HG02610 (cell line): ENCODE data around the gene MS4A15.
A peak's percentile ranks its signal among the peaks of the same experiment; 100 is the strongest.
"Not testable (repeated sequence)": the region's sequence is repeated elsewhere in the genome, so short reads cannot be mapped to it uniquely, and the experiment has no call there.

Experiments
- ATAC-seq: cut with Tn5 transposase; IDR thresholded peaks from one replicate; pipeline ENCODE4 v1.9.1; 2021; ENCODE audit warnings: mild to moderate bottlenecking, moderate library complexity; ENCODE audit not compliant: unreplicated experiment

MS4A15 gene

DNA sequence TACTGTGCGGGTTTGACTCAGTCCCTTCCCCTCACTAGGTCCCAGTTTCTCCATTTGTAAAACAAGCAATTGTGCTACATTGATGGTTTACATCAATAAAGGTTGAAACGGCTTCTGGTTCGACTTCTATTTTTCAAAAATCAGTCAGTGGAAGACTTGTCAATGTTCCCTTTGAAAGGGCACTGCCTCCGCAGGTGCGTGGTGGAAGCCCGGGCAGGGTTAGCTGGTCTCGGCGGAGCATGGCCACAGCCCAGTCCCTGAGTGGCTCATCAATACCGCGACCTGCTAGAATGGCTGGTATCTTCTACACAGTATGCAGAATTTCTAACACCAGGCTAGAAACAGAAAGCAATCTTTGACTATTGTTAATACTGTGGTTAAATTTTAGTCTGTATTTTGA is 44.5 kb downstream of the MS4A15 start:
- ATAC-seq, result no peak

DNA sequence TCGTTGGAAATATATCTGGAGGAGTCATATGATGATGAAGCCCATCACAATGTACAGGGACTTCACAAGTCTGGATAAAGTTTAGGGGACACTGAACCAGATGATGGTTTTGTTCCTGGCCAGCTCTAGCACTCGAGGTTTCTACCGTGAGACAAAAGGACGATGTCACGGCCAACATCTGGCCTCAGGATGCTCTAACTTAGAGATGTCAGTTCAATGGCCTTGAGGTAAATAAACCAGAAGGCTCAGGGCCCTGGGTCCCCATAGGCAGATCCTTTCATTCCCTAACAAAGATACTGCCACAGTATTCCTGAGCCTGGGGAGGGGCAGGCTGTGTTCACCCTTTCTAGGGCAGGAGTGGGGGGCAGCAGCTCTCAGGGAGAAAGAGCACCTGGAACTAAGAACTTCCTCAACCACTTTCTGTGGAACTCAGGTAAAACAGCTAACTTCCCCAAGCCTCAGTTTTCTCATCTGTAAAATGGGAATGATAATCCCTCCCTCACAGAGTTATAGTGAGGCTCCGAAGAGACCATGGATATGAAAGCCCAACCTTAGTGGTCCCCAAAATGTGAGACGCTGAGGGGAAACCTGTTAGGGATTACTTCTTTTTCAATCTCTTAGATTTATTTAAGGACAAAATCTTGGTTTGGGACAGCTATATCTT is 46.7 kb downstream of the MS4A15 start:
- no peak for ATAC-seq

DNA sequence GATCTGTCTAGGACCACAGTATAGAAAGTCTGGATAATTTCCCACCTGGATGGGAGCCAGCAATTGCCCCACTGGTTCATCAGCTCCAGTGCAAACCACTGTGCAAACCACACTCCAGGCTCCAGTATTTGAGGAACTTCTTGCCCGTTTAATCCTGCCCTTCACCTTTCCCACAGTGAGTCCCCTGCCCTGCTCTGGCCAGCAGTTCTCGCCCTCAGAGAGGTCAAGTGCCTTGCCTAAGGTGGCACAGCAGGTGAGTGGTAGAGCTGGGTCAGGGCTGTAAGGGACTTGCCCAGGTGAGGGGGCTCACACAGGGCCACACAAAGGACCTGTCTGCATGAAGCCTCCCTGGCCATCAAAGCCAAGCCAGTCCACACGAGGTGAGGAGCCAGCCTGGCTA is 52.6 kb downstream of the MS4A15 start:
- ATAC-seq, result no peak

DNA sequence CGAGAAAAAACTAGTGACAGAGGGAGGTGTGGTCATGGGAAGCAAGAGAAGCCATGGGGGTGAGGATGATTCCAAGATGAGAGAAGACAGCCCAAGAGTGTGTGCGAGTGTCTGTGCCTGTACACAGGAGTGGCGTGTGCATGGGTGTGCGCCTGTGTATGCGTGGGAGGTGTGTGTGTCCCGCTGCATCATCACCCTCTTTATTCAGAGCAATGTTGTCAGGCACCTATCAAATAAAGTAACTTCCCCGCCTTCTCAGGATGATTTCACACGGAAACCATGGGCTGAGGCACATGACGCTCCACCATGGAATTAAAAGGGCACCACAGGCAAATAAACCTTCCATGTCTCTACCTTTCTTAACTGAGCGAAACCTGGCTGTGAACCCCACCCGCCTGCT is 53.0 kb downstream of the MS4A15 start:
- no peak for ATAC-seq

DNA sequence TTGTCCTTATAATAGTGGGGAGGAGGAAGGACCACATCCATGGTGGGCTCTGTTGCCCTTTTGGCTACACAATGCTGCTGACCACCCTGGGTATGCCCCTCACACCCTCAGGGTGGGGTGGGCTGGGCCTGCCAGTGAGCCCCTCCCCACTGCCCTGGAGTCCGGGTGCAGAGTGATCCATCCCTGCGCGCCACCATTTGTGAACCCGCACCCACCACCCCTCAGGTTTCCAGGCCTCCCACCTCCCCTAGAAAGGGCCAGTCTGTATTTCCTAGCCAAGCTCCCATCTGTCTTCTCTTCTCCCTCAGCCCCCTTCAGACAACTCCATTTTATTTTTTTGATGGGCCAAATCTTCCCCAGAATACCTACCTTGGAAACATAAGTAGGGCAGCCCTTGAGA is 53.5 kb downstream of the MS4A15 start:
- ATAC-seq, result no peak

DNA sequence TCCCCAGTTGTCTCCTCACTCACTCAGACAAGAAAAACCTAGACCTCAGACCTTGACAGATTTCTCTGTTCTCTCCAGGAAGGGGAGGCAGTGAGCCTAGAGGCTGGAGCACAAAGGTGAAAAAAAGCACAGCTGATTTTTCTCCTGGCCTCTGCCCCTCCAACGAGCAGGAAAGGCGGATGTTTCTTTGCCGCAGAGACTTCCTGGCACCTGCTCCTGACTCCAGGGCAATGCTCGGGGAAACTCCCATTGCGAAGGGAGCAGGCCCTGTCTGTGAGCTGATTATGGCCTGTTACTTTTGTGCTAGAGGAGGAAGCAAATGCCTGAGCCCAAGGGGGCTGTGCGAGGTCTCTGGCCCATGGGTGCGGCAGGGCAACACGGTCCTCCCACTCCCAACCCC is 53.9 kb downstream of the MS4A15 start:
- ATAC-seq, result no peak

DNA sequence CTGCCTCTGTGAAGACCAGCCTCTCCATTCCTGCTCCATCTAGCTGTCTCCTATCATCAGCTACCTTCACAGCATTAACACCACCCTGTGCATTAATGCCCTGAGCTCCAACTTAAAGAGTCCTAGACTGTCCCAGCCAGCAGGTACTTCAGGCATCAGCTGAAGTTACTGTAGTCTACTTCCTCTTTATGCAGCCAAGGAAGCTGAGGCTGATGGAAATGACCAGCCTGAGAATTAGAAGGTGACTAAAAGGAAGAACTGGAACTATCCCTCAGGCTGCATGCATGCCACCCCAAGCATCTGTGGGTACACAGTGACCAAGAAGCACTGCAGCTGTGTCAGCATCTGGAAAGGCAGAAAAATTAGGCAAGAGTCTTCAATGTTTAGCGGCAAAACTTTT is 56.7 kb downstream of the MS4A15 start:
- ATAC-seq, result no peak

DNA sequence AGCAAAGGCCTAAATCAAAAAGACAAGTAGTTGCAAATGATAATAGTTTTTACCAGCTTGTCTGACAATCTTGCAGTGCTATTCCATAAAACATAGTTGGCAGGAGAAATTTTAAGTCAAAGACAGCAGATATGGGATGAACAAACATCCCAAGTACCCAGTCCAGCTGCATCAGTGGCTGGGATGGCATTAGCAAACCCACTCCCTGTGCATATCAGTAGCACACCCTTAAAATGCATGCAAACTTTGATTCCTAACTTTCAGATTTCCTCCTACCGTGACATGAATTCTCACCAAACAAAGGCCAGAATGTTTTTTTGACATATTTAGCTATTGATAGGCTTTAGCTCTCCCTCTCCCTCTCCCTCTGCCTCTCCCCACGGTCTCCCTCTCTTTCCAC is 57.4 kb downstream of the MS4A15 start:
- ATAC-seq, result no peak

DNA sequence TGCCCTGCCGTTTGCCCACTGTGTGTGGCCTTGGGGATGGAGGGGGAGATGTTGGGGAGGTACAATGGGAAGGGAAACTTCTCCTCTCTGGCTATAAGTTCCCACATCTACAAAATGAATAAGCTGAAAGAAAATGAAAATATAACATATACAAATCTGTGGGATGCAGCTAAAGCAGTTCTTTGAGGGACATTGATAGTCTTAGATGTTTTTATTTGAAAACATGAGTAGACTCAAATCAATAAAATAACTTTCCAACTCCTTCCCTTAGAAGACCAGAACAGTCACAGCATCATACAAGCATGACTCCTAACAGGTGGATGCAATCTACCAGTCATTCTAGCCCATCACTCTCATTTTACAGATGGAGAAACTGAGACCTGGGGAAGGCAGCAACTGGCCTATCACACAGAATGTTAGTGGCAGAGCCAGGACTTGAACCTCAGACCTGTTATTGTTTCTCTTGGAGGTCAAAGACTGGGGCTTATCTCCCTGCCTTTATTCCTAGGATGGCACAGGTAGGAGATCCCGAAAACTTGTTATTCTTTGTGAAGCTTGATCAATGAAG is 60.0 kb downstream of the MS4A15 start:
- no peak for ATAC-seq

- no peak for ATAC-seq
Observed at GRCh38 chr11:60818057-60818456, 61.4 kb downstream of the MS4A15 start.

- peak; percentile 69 for ATAC-seq
Observed at GRCh38 chr11:60821827-60822599, 65.3 kb downstream of the MS4A15 start.

DNA sequence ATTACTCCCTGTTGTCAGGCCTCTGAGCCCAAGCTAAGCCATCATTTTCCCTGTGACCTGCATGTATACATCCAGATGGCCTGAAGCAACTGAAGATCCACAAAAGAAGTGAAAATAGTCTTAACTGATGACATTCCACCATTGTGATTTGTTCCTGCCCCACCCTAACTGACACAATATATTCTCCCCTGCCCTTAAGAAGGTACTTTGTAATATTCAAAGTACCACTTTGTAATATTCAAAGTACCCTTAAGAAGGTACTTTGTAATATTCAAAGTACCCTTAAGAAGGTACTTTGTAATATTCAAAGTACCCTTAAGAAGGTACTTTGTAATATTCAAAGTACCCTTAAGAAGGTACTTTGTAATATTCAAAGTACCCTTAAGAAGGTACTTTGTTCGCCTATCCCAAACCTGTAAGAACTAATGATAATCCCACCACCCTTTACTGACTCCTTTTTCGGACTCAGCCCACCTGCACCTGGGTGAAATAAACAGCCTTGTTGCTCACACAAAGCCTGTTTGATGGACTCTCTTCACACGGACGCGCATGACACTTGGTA is 67.2 kb downstream of the MS4A15 start:
- ATAC-seq, result not testable (repeated sequence)

- ATAC-seq, result no peak
Observed at GRCh38 chr11:60825118-60825517, 68.5 kb downstream of the MS4A15 start.

DNA sequence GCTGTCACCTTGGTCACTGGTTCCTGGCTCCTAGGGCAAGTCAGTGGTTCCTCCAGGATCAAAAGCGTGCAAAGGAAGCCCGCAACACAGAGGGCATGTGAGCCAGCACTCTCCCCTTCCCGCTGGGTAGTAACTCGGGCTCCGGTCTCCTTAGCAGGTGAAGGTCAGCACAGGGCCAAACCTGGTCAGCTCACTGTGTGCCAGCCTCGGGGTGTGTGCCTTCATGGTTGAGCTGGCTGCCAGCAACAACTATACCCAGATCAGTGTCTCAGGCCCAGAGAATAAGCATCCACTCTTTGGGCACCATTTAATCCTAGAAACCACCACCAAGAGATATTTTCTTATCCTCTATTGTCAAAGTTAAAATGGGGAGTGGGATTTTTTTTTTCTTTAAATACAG is 69.1 kb downstream of the MS4A15 start:
- ATAC-seq, result no peak
